Upper lobe of right lung (tissue), 1 donor: ENCODE measurements around the gene CNEP1R1. TPM values are rescaled to one million over a fixed set of nuclear protein-coding genes. Genes with fewer than 3 reads are reported as not detected.

Source experiments
- ATAC-seq: fragments of 200-7000 bp; cut with Tn5 transposase; one replicate; pipeline ENCODE4 v1.9.1; 2020; ENCODE audit warnings: mild to moderate bottlenecking, moderate library complexity
- DNase-seq: peaks from one replicate; pipeline ENCODE4 v3.0.0-alpha.2; 2020
- H3K27ac ChIP-seq: fragments of 200-600 bp; one replicate; pipeline ENCODE4 v1.8.0; 2022
- H3K27me3 ChIP-seq: fragments of 200-600 bp; one replicate; pipeline ENCODE4 v1.8.0; 2022; ENCODE audit warnings: mild to moderate bottlenecking
- H3K36me3 ChIP-seq: fragments of 200-600 bp; one replicate; pipeline ENCODE4 v1.8.0; 2022
- H3K4me1 ChIP-seq: fragments of 200-600 bp; one replicate; pipeline ENCODE4 v1.8.0; 2022
- H3K4me3 ChIP-seq: fragments of 200-600 bp; one replicate; pipeline ENCODE4 v1.8.0; 2022; ENCODE audit warnings: mild to moderate bottlenecking
- H3K9me3 ChIP-seq: fragments of 200-600 bp; one replicate; pipeline ENCODE4 v1.8.0; 2022
- intact Hi-C: fragments of 100-400 bp; cut with DNase I; formaldehyde crosslinking; loops from one replicate; pipeline ENCODE4 v1.11.0; 2022
- total RNA-seq: library from RNA; stranded (reverse); fragmentation: NEBNext Ultra II Directional; extraction: Animal tissue kit (Norgen Biotek cat#: 25700); gene quantifications from one replicate; pipeline ENCODE4 v1.2.1, GENCODE V29; 2021
- TF ChIP-seq, protein P1 (sequence below): fragments of 200-600 bp; IDR thresholded peaks from one replicate; pipeline ENCODE4 v1.8.0; 2022; ENCODE audit warnings: antibody characterized with exemption
- donor health status: DM: no; HTN: yes; CAD: no; lungs with severe emphysema.

The CNEP1R1 gene
- total RNA-seq, 1 donor from 2014 or later, result 21.9 TPM

DNA sequence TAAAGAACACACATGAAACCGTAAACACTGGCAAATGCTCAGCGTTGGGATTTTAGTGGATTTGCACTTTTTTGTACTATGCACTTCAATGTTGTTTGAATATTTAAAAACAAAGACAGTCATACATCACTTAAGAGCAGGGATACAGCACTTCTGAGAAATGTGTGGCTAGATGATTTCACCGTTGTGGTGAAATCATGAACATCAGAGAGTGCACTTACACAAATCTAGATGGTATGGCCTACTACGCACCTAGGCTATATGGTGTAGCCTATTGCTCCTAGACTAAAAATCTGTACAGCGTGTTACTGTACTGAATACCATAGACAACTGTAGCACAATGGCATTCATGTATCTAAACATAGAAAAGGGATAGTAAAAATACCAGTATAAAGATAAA is 37.6 kb upstream of the CNEP1R1 start:
- no peaks in the 10 kb centered on the region for H3K36me3 ChIP-seq
- H3K9me3 ChIP-seq, result no peaks in the 10 kb centered on the region
- H3K27me3 ChIP-seq, result no peaks in the 10 kb centered on the region
- no peaks in the 10 kb centered on the region for H3K4me1 ChIP-seq
- ATAC-seq (no peak), DNase-seq (no peak)
- no peak overlapping the region for H3K4me3 ChIP-seq
- no peak overlapping the region for H3K27ac ChIP-seq
- TF ChIP-seq, protein P1, sequence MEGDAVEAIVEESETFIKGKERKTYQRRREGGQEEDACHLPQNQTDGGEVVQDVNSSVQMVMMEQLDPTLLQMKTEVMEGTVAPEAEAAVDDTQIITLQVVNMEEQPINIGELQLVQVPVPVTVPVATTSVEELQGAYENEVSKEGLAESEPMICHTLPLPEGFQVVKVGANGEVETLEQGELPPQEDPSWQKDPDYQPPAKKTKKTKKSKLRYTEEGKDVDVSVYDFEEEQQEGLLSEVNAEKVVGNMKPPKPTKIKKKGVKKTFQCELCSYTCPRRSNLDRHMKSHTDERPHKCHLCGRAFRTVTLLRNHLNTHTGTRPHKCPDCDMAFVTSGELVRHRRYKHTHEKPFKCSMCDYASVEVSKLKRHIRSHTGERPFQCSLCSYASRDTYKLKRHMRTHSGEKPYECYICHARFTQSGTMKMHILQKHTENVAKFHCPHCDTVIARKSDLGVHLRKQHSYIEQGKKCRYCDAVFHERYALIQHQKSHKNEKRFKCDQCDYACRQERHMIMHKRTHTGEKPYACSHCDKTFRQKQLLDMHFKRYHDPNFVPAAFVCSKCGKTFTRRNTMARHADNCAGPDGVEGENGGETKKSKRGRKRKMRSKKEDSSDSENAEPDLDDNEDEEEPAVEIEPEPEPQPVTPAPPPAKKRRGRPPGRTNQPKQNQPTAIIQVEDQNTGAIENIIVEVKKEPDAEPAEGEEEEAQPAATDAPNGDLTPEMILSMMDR, result no peak
- intact Hi-C loops, result no loop called here

DNA sequence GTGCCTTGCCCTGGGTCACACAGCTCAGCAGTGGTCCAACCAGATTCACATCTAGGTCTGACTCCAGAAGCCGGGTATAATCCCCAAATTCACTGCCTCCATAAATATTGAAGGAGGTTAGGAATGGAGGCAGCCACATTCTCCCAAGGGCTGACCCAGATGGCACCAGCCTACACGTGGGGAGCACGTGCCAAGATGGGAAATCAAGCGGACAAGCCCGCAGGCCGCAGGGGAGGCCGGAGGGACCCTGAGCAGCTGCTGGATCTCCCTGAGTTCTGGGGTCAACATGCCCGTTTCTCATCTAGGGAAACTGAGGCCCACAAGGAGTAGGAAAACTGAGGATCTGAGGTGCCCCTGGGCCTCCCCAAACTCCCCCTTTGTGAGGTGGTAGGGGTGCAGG is 32.2 kb upstream of the CNEP1R1 start:
- DNase-seq (no peak), ATAC-seq (no peak)
- no peaks in the 10 kb centered on the region for H3K9me3 ChIP-seq
- no peak overlapping the region for H3K27ac ChIP-seq
- TF ChIP-seq, protein P1, result no peak
- no peak overlapping the region for H3K4me3 ChIP-seq
- H3K27me3 ChIP-seq, result no peaks in the 10 kb centered on the region
- no peaks in the 10 kb centered on the region for H3K4me1 ChIP-seq
- intact Hi-C loops, result no loop called here
- H3K36me3 ChIP-seq, result no peaks in the 10 kb centered on the region

DNA sequence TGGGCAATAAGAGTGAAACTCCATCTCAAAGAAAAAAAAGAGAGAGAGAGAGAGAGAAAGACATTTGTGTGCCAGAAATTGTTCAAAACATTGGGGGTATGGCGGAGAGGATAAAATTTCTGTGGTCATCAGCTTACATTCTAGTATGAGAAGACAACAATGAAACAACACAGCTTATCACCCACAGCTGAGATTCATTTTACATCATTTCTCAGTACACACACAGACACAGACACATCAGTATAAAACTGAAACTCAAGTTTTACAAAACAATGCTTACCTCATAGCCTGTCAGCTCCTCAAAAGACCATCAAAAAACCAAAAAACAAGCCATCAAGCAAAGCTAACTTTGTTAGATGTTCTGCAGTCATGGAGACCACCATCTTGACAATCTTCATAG is 31.4 kb upstream of the CNEP1R1 start:
- intact Hi-C loops, result no loop called here
- TF ChIP-seq, protein P1, result no peak
- H3K9me3 ChIP-seq, result no peaks in the 10 kb centered on the region
- no peaks in the 10 kb centered on the region for H3K4me1 ChIP-seq
- H3K27ac ChIP-seq, result no peak overlapping the region
- H3K36me3 ChIP-seq, result no peaks in the 10 kb centered on the region
- no peak for ATAC-seq
- no peaks in the 10 kb centered on the region for H3K27me3 ChIP-seq
- DNase-seq, result no peak
- H3K4me3 ChIP-seq, result no peak overlapping the region

DNA sequence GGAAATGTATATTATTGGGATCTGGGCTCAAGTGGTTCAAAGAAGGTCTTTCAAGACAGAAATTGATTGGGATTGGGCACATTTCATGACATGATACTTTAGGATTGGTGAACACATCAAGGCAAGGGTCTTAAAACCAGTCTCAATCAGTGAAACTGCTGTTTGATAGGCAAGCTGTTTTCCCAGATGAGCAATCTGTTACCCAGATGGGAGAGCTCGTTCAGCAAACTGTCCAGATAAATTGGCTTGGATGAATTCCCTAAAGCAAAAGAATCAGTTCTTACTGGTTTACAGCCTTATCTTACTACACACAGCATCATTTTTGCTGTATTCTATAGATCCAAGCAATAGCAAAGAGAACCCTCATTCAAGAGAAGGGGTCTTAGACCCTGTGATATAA is 31.0 kb upstream of the CNEP1R1 start:
- intact Hi-C loops, result no loop called here
- no peaks in the 10 kb centered on the region for H3K27me3 ChIP-seq
- H3K4me1 ChIP-seq, result no peaks in the 10 kb centered on the region
- DNase-seq, result no peak
- no peaks in the 10 kb centered on the region for H3K36me3 ChIP-seq
- no peak overlapping the region for H3K4me3 ChIP-seq
- no peak for ATAC-seq
- no peak overlapping the region for H3K27ac ChIP-seq
- TF ChIP-seq, protein P1, result no peak
- no peaks in the 10 kb centered on the region for H3K9me3 ChIP-seq

DNA sequence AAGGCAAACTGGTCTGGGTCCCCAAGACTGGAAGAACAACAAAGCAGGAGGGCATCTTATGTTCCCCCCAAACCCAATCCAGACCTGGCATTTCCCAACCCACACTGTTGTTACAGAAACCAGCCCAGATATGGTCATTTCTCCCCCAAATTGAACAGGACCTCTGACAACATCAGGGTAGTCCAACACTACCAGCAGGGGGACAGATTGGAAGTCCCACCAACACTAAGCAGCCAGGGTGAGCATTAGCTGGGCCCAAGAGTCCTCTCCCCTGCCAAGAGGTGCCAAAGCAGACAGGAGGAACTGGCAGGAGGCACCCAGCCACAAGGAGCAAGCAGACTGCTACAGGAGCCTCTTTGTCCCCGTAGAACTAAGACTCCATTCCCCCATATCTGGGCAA is 29.3 kb upstream of the CNEP1R1 start:
- no peak for ATAC-seq
- DNase-seq, result no peak
- H3K4me1 ChIP-seq, result no peaks in the 10 kb centered on the region
- H3K4me3 ChIP-seq, result no peak overlapping the region
- H3K27ac ChIP-seq, result no peak overlapping the region
- TF ChIP-seq, protein P1, result no peak
- H3K27me3 ChIP-seq, result no peaks in the 10 kb centered on the region
- intact Hi-C loops, result no loop called here
- H3K36me3 ChIP-seq, result no peaks in the 10 kb centered on the region
- no peaks in the 10 kb centered on the region for H3K9me3 ChIP-seq

DNA sequence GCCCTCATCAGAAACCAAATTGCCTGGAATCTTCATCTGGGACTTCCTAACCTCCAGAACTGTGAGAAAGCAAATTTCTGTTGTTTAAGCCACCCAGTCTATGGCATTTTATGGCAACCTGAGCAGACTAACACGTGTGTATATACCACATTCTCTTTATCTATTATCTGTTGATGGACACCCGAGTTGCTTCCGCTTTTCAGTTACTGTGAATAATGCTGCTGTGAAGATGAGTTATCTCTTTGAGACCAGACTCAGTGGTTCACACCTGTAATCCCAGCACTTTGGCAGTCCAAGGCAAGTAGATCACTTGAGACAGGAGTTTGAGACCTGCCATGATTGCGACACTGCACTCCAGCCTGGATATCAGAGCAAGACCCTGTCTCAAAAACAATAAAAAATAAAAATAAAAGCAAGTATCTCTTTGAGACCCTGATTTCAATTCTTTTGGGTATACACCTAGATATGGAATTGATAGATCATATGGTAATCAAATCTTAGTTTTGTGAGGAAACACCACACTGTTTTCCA is 27.2 kb upstream of the CNEP1R1 start:
- TF ChIP-seq, protein P1, result no peak
- Histone ChIP-seq H3K27me3 (no peaks in the 10 kb centered on the region), H3K4me3 (no peak overlapping the region), H3K27ac (no peak overlapping the region), H3K36me3 (no peaks in the 10 kb centered on the region), H3K9me3 (no peaks in the 10 kb centered on the region), H3K4me1 (no peaks in the 10 kb centered on the region)
- intact Hi-C loops, result no loop called here
- ATAC-seq, result no peak
- no peak for DNase-seq
